CD14-positive monocyte (primary cell): ENCODE measurements around the gene MECR. TPM values are rescaled to one million over a fixed set of nuclear protein-coding genes. Genes with fewer than 3 reads are reported as not detected.

Experiments used
- DNase-seq, 3 donors: peaks; one replicate each; pipeline ENCODE4 v3.0.0-alpha.2; 2011 to 2022
- H2AFZ ChIP-seq: 2 replicates; pipeline ENCODE4 v1.6.0; 2012; ENCODE audit warnings: mild to moderate bottlenecking, low read depth, low read length, inconsistent platforms; ENCODE audit not compliant: insufficient read depth, poor library complexity, severe bottlenecking
- H3K27ac ChIP-seq, 2 donors: 1 replicate in 1 of 2; 2 replicates in 1 of 2; pipeline ENCODE4 v1.5.1; 2012 to 2013; ENCODE audit warnings: low read length in 2 of 2, control low read depth in 1 of 2, inconsistent platforms in 1 of 2, low read depth in 1 of 2, mild to moderate bottlenecking in 1 of 2
- H3K27me3 ChIP-seq, 2 donors: one replicate each; pipeline versions ENCODE4 v1.6.0 to v1.6.1; 2011 to 2013; ENCODE audit warnings: low read length in 2 of 2; ENCODE audit not compliant: control insufficient read depth in 2 of 2, insufficient read depth in 2 of 2
- H3K36me3 ChIP-seq, 2 donors: replicated peaks in 1 of 2; 1 replicate in 1 of 2; 2 replicates in 1 of 2; pipeline versions ENCODE4 v1.5.1 to v1.6.1; 2012 to 2013; ENCODE audit warnings: low read length in 2 of 2, control low read depth in 1 of 2, inconsistent platforms in 1 of 2, mild to moderate bottlenecking in 1 of 2; ENCODE audit not compliant: insufficient read depth in 2 of 2, control insufficient read depth in 1 of 2
- H3K4me1 ChIP-seq, 2 donors: 1 replicate in 1 of 2; 2 replicates in 1 of 2; pipeline versions ENCODE4 v1.5.1 to v1.6.1; 2012 to 2013; ENCODE audit warnings: low read length in 2 of 2, control low read depth in 1 of 2, inconsistent platforms in 1 of 2, mild to moderate bottlenecking in 1 of 2, moderate library complexity in 1 of 2; ENCODE audit not compliant: insufficient read depth in 2 of 2, control insufficient read depth in 1 of 2
- H3K4me2 ChIP-seq: replicated peaks from 2 replicates; pipeline ENCODE3; 2012; ENCODE audit warnings: low read length, moderate library complexity, mild to moderate bottlenecking; ENCODE audit not compliant: poor library complexity, severe bottlenecking; ENCODE audit errors: extremely low read depth
- H3K4me3 ChIP-seq, 3 experiments: fragments of 200-600 bp in 1 of 3; sonication (generic) in 1 of 3; replicated peaks in 1 of 3; 1 replicate in 2 of 3; 2 replicates in 1 of 3; pipeline ENCODE4 v1.5.1; 2011 to 2013; ENCODE audit warnings: low read length in 3 of 3, mild to moderate bottlenecking in 3 of 3, control low read depth in 2 of 3, low read depth in 2 of 3, inconsistent platforms in 1 of 3, moderate library complexity in 1 of 3
- H3K79me2 ChIP-seq: 2 replicates; pipeline ENCODE4 v1.6.0; 2012; ENCODE audit warnings: mild to moderate bottlenecking, control low read depth, inconsistent platforms, low read length, moderate library complexity; ENCODE audit not compliant: insufficient read depth
- H3K9ac ChIP-seq: 2 replicates; pipeline ENCODE4 v1.6.0; 2017; ENCODE audit warnings: low read length, mild to moderate bottlenecking; ENCODE audit not compliant: insufficient read depth, poor library complexity, severe bottlenecking
- H3K9me3 ChIP-seq, 2 donors: replicated peaks in 1 of 2; 1 replicate in 1 of 2; 2 replicates in 1 of 2; pipeline versions ENCODE4 v1.5.1 to v1.6.1; 2012 to 2013; ENCODE audit warnings: low read length in 2 of 2, control low read depth in 1 of 2; ENCODE audit not compliant: control insufficient read depth in 1 of 2, insufficient read depth in 1 of 2
- H4K20me1 ChIP-seq: 2 replicates; pipeline ENCODE4 v1.6.0; 2012; ENCODE audit warnings: mild to moderate bottlenecking, low read length, control low read depth, moderate library complexity; ENCODE audit not compliant: insufficient read depth
- H3K27ac Mint-ChIP-seq, 7 donors: one replicate each; pipeline ENCODE4 v1.8.0; 2020; ENCODE audit warnings: mild to moderate bottlenecking in 7 of 7, mixed read lengths in 7 of 7, moderate library complexity in 6 of 7, inconsistent platforms in 2 of 7
- H3K27me3 Mint-ChIP-seq, 3 donors: one replicate each; pipeline ENCODE4 v1.8.0; 2021 to 2022; ENCODE audit warnings: low read depth in 3 of 3, mild to moderate bottlenecking in 3 of 3, mixed read lengths in 3 of 3, moderate library complexity in 3 of 3, inconsistent platforms in 1 of 3
- H3K36me3 Mint-ChIP-seq, 2 donors: one replicate each; pipeline ENCODE4 v1.8.0; 2020; ENCODE audit warnings: mixed read lengths in 2 of 2, inconsistent platforms in 1 of 2, mild to moderate bottlenecking in 1 of 2
- H3K4me1 Mint-ChIP-seq: one replicate; pipeline ENCODE4 v1.8.0; 2020; ENCODE audit warnings: mild to moderate bottlenecking, mixed read lengths
- H3K4me3 Mint-ChIP-seq, 2 donors: one replicate each; pipeline ENCODE4 v1.8.0; 2020; ENCODE audit warnings: mild to moderate bottlenecking in 2 of 2, mixed read lengths in 2 of 2, moderate library complexity in 1 of 2
- H3K9me3 Mint-ChIP-seq, 7 donors: one replicate each; pipeline ENCODE4 v1.8.0; 2020 to 2022; ENCODE audit warnings: mixed read lengths in 7 of 7, mild to moderate bottlenecking in 6 of 7, moderate library complexity in 6 of 7, inconsistent platforms in 2 of 7
- CTCF ChIP-seq: fragments of 200-600 bp; IDR thresholded peaks from one replicate; pipeline ENCODE4 v1.8.0; 2022; ENCODE audit warnings: antibody characterized with exemption, mild to moderate bottlenecking
- WGBS: methylation state at CpG from one replicate; pipeline ENCODE4 v1.1.5; 2013; ENCODE audit warnings: missing lambda C conversion rate; ENCODE audit not compliant: insufficient coverage; 5-methylcytosine and 5-hydroxymethylcytosine counted together
- intact Hi-C, 2 donors: fragments of 100-400 bp; cut with micrococcal nuclease; formaldehyde crosslinking; loops; one replicate each; pipeline versions ENCODE4 v1.15.0 to v1.15.1; 2023
- polyA plus RNA-seq, 3 donors: library from polyadenylated mRNA; depleted of rRNA in 1 of 3; unstranded in 2 of 3; stranded (reverse) in 1 of 3; fragments of 300-500 nt in 2 of 3; fragments of >200 nt in 1 of 3; fragmentation: Illumina TruSeq in 2 of 3; gene quantifications; 1 replicate in 2 of 3; 2 replicates in 1 of 3; pipeline ENCODE4 v1.2.3, GENCODE V29; 2012 to 2021

The MECR gene
- polyA plus RNA-seq, 3 donors, result 6.3 to 8.5 (median 7.5) TPM

GRCh38 chr1:29157269-29157601, 73.5 kb downstream of the MECR start:
- no peak overlapping the region for H3K4me3 ChIP-seq
- Mint-ChIP-seq H3K27me3 (peaks cover 0 to 2% (median 0%) of the 10 kb centered on the region in 3 donors), H3K36me3 (peaks cover 68 to 78% of the 10 kb centered on the region in 2 donors), H3K27ac (no peak overlapping the region), H3K4me1 (no peaks in the 10 kb centered on the region), H3K9me3 (peaks cover 0 to 1% (median 0%) of the 10 kb centered on the region in 7 donors), H3K4me3 (no peak overlapping the region)
- H2AFZ ChIP-seq, result no peak overlapping the region
- peaks cover 83 to 94% of the 10 kb centered on the region in 2 donors for H3K36me3 ChIP-seq
- H3K4me2 ChIP-seq, result no peak overlapping the region
- no peaks in the 10 kb centered on the region for H3K9me3 ChIP-seq
- DNase-seq, result no peak
- H4K20me1 ChIP-seq, result peaks cover 94% of the 10 kb centered on the region
- WGBS, result 100% methylated on average over 2 of the region's 3 CpGs
- no peak overlapping the region for H3K9ac ChIP-seq
- peaks cover 24% of the 10 kb centered on the region for H3K79me2 ChIP-seq
- no peaks in the 10 kb centered on the region for H3K27me3 ChIP-seq
- no peaks in the 10 kb centered on the region for H3K4me1 ChIP-seq
- TF ChIP-seq CTCF, result no peak
- H3K27ac ChIP-seq, result no peak overlapping the region
- intact Hi-C loops, result no loop called here

GRCh38 chr1:29156543-29157268, 74.0 kb downstream of the MECR start:
- peaks cover 0 to 2% (median 0%) of the 10 kb centered on the region in 3 donors for H3K27me3 Mint-ChIP-seq
- H3K4me3 Mint-ChIP-seq, result no peak overlapping the region
- DNase-seq, result no peak
- no peak overlapping the region for H2AFZ ChIP-seq
- peaks cover 73 to 83% of the 10 kb centered on the region in 2 donors for H3K36me3 Mint-ChIP-seq
- peaks cover 19% of the 10 kb centered on the region for H3K79me2 ChIP-seq
- no peak overlapping the region for H3K9ac ChIP-seq
- no peak for TF ChIP-seq CTCF
- H4K20me1 ChIP-seq, result peaks cover 94% of the 10 kb centered on the region
- H3K27ac ChIP-seq, result no peak overlapping the region
- peaks cover 0 to 1% (median 0%) of the 10 kb centered on the region in 7 donors for H3K9me3 Mint-ChIP-seq
- H3K36me3 ChIP-seq, result peaks cover 87 to 94% of the 10 kb centered on the region in 2 donors
- H3K4me1 ChIP-seq, result no peaks in the 10 kb centered on the region
- H3K4me2 ChIP-seq, result no peak overlapping the region
- H3K27me3 ChIP-seq, result no peaks in the 10 kb centered on the region
- WGBS, result 95% methylated on average over 4 of the region's 10 CpGs
- intact Hi-C loops, result no loop called here
- no peak overlapping the region for H3K4me3 ChIP-seq
- no peaks in the 10 kb centered on the region for H3K9me3 ChIP-seq
- no peaks in the 10 kb centered on the region for H3K4me1 Mint-ChIP-seq
- peak overlapping the region in 1 of 7 donors; percentile 50 for H3K27ac Mint-ChIP-seq
